K562 (cell line): ENCODE results near the gene ABCF2. TPM values are rescaled to one million over a fixed set of nuclear protein-coding genes. Genes with fewer than 3 reads are reported as not detected.

ENCODE experiments used
- ARNT ChIP-seq, 2 experiments: fragments of 450-650 bp; IDR thresholded peaks; 2 replicates each; pipeline ENCODE4 v1.6.1; 2016; ENCODE audit warnings: mild to moderate bottlenecking in 1 of 2
- GABPA ChIP-seq: fragments of 200-800 bp; sonication (Bioruptor generic); conservative IDR thresholded peaks from 2 replicates; pipeline ENCODE4 v1.6.1; 2016; ENCODE audit warnings: low read depth, missing genetic modification characterization, missing compliant biosample characterization
- MEF2D ChIP-seq: conservative IDR thresholded peaks from 2 replicates; pipeline ENCODE4 v1.6.1; 2016; ENCODE audit warnings: low read depth, missing genetic modification characterization, missing compliant biosample characterization
- NFE2 ChIP-seq: IDR thresholded peaks from 2 replicates; pipeline ENCODE4 v1.6.1; 2014; ENCODE audit warnings: antibody characterized with exemption, low read depth
- NR2F6 ChIP-seq: fragments of 450-650 bp; formaldehyde crosslinking; IDR thresholded peaks from 2 replicates; pipeline ENCODE4 v1.4.0; 2020; ENCODE audit warnings: mild to moderate bottlenecking
- OTX1 ChIP-seq: fragments of 450-650 bp; formaldehyde crosslinking; IDR thresholded peaks from 2 replicates; pipeline ENCODE4 v1.4.0; 2022; ENCODE audit warnings: mild to moderate bottlenecking
- U2AF2 ChIP-seq: fragments of 200-400 bp; formaldehyde crosslinking; optimal IDR thresholded peaks from 2 replicates; pipeline ENCODE3; 2017; ENCODE audit warnings: low read depth, mild to moderate bottlenecking, low read length
- ZNF274 ChIP-seq: IDR thresholded peaks from 2 replicates; pipeline ENCODE4 v1.6.1; 2011; ENCODE audit warnings: low read depth, mild to moderate bottlenecking, low read length, moderate library complexity, borderline replicate concordance
- ZNF354B ChIP-seq: fragments of 250-450 bp; sonication (Bioruptor Pico); IDR thresholded peaks from 2 replicates; pipeline ENCODE4 v1.4.0; 2020
- polyA plus RNA-seq, 8 experiments: library from polyadenylated mRNA; depleted of rRNA in 4 of 8; stranded (reverse) in 5 of 8; unstranded in 3 of 8; fragments of >200 nt; fragmentation: Nextera tagmentation in 2 of 8; fragmentation: Illumina TruSeq in 1 of 8; extraction: Ambion mirVana in 2 of 8; extraction: Trizol in 1 of 8; gene quantifications; 2 replicates each; pipeline versions ENCODE4 v1.2.1 to v1.2.3, GENCODE V29; 2011 to 2014; ENCODE audit warnings: inconsistent platforms in 1 of 8, missing spikeins in 1 of 8
- total RNA-seq, 7 experiments: library from RNA; depleted of rRNA in 6 of 7; stranded (reverse); fragments of >200 nt in 6 of 7; fragmentation: Illumina TruSeq in 2 of 7; extraction: Trizol in 2 of 7; gene quantifications; 2 replicates each; pipeline versions ENCODE4 v1.2.1 to v1.2.3, GENCODE V29; 2011 to 2021; ENCODE audit warnings: low replicate concordance in 1 of 7
- TF ChIP-seq, protein P1 (sequence below): fragments of 250-450 bp; sonication (Bioruptor Pico); IDR thresholded peaks from 2 replicates; pipeline ENCODE4 v1.8.0; 2022; ENCODE audit warnings: inconsistent platforms, mild to moderate bottlenecking, moderate library complexity, borderline replicate concordance
- TF ChIP-seq, protein P2 (sequence below): fragments of 450-650 bp; IDR thresholded peaks from 2 replicates; pipeline ENCODE4 v1.6.1; 2016; ENCODE audit warnings: missing biosample characterization, missing genetic modification characterization
- TF ChIP-seq, protein P3 (sequence below): fragments of 450-650 bp; formaldehyde crosslinking; IDR thresholded peaks from 2 replicates; pipeline ENCODE4 v1.4.0; 2022; ENCODE audit warnings: missing genetic modification characterization
- TF ChIP-seq, protein P4 (sequence below): fragments of 250-450 bp; sonication (Bioruptor Pico); IDR thresholded peaks from 2 replicates; pipeline ENCODE4 v1.4.0; 2020; ENCODE audit warnings: mild to moderate bottlenecking, moderate library complexity
- TF ChIP-seq, protein P5 (sequence below): fragments of 250-450 bp; sonication (Bioruptor Pico); IDR thresholded peaks from 2 replicates; pipeline ENCODE4 v1.8.0; 2022; ENCODE audit warnings: moderate library complexity, mild to moderate bottlenecking, inconsistent platforms
- TF ChIP-seq, protein P6 (sequence below): fragments of 450-650 bp; IDR thresholded peaks from 2 replicates; pipeline ENCODE4 v1.6.1; 2016; ENCODE audit warnings: mild to moderate bottlenecking

ABCF2 gene
- total and polyA plus RNA-seq, 9 of the 15 experiments (the other 6 are each of a cell fraction or from before 2014, with no cell fraction given): 62.1 to 224 (median 113) TPM

DNA sequence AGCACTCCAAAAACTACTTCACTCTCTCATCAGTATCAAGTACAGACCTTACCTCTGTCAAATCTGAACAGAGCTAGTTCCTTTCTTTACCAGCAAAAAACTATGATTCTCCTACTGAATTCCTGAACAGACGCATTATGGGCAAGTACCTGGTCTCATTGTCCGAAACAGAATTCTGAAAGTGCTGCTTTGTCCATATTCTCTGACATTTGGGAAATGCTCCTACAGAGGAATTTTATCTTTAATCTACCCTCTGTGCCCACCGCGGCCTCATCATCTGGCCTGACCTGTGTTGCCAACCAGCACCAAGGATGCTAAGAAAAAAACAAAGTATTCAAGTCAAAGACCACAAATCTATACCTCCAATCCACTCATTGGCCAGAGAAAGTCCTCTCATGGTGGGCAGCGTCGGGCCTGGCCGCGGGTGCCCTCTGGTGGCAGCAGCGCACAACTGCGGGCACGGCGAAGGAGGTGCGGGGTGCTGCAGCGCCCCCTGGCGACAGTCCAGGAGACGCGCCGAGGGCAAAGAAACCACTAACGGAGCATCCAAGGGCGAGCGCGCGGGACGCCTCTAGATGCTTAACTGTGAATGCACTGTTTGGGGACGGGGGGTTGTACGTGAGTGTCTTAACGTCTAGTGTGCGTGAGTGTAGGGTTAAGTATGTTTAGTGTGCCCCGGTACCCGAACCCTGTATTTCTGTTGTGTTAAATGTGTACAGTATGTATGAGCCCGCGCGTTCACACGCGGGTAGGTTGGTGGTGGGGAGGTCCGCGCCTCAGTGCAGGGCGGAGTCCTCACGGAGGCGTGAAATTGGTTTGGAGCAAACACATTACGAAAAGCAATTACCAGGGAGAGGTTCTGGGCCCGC, 54.5 kb downstream of the ABCF2 start (continued):
- TF ChIP-seq, protein P1, sequence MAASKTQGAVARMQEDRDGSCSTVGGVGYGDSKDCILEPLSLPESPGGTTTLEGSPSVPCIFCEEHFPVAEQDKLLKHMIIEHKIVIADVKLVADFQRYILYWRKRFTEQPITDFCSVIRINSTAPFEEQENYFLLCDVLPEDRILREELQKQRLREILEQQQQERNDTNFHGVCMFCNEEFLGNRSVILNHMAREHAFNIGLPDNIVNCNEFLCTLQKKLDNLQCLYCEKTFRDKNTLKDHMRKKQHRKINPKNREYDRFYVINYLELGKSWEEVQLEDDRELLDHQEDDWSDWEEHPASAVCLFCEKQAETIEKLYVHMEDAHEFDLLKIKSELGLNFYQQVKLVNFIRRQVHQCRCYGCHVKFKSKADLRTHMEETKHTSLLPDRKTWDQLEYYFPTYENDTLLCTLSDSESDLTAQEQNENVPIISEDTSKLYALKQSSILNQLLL (CRISPR knock-in tag): no peak
- TF ChIP-seq ZNF354B (CRISPR knock-in tag): no peak
- TF ChIP-seq, protein P2, sequence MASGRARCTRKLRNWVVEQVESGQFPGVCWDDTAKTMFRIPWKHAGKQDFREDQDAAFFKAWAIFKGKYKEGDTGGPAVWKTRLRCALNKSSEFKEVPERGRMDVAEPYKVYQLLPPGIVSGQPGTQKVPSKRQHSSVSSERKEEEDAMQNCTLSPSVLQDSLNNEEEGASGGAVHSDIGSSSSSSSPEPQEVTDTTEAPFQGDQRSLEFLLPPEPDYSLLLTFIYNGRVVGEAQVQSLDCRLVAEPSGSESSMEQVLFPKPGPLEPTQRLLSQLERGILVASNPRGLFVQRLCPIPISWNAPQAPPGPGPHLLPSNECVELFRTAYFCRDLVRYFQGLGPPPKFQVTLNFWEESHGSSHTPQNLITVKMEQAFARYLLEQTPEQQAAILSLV (tag): no peak
- no peak for TF ChIP-seq GABPA (tag)
- TF ChIP-seq, protein P3, sequence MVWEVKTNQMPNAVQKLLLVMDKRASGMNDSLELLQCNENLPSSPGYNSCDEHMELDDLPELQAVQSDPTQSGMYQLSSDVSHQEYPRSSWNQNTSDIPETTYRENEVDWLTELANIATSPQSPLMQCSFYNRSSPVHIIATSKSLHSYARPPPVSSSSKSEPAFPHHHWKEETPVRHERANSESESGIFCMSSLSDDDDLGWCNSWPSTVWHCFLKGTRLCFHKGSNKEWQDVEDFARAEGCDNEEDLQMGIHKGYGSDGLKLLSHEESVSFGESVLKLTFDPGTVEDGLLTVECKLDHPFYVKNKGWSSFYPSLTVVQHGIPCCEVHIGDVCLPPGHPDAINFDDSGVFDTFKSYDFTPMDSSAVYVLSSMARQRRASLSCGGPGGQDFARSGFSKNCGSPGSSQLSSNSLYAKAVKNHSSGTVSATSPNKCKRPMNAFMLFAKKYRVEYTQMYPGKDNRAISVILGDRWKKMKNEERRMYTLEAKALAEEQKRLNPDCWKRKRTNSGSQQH (CRISPR knock-in tag): no peak
- TF ChIP-seq, protein P4, sequence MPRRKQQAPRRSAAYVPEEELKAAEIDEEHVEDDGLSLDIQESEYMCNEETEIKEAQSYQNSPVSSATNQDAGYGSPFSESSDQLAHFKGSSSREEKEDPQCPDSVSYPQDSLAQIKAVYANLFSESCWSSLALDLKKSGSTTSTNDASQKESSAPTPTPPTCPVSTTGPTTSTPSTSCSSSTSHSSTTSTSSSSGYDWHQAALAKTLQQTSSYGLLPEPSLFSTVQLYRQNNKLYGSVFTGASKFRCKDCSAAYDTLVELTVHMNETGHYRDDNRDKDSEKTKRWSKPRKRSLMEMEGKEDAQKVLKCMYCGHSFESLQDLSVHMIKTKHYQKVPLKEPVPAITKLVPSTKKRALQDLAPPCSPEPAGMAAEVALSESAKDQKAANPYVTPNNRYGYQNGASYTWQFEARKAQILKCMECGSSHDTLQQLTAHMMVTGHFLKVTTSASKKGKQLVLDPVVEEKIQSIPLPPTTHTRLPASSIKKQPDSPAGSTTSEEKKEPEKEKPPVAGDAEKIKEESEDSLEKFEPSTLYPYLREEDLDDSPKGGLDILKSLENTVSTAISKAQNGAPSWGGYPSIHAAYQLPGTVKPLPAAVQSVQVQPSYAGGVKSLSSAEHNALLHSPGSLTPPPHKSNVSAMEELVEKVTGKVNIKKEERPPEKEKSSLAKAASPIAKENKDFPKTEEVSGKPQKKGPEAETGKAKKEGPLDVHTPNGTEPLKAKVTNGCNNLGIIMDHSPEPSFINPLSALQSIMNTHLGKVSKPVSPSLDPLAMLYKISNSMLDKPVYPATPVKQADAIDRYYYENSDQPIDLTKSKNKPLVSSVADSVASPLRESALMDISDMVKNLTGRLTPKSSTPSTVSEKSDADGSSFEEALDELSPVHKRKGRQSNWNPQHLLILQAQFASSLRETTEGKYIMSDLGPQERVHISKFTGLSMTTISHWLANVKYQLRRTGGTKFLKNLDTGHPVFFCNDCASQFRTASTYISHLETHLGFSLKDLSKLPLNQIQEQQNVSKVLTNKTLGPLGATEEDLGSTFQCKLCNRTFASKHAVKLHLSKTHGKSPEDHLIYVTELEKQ: no peak
- no peak for TF ChIP-seq ARNT (IDR thresholded peaks at IDR 0.05)
- TF ChIP-seq MEF2D (tag): no peak
- TF ChIP-seq ZNF274: peak; percentile 35; the same call in 1 of the 2 replicates
- TF ChIP-seq OTX1 (CRISPR knock-in tag): no peak
- TF ChIP-seq, protein P5, sequence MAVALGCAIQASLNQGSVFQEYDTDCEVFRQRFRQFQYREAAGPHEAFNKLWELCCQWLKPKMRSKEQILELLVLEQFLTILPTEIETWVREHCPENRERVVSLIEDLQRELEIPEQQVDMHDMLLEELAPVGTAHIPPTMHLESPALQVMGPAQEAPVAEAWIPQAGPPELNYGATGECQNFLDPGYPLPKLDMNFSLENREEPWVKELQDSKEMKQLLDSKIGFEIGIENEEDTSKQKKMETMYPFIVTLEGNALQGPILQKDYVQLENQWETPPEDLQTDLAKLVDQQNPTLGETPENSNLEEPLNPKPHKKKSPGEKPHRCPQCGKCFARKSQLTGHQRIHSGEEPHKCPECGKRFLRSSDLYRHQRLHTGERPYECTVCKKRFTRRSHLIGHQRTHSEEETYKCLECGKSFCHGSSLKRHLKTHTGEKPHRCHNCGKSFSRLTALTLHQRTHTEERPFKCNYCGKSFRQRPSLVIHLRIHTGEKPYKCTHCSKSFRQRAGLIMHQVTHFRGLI (CRISPR knock-in tag): no peak
- no peak for TF ChIP-seq NFE2
- TF ChIP-seq U2AF2: no peak
- TF ChIP-seq, protein P6, sequence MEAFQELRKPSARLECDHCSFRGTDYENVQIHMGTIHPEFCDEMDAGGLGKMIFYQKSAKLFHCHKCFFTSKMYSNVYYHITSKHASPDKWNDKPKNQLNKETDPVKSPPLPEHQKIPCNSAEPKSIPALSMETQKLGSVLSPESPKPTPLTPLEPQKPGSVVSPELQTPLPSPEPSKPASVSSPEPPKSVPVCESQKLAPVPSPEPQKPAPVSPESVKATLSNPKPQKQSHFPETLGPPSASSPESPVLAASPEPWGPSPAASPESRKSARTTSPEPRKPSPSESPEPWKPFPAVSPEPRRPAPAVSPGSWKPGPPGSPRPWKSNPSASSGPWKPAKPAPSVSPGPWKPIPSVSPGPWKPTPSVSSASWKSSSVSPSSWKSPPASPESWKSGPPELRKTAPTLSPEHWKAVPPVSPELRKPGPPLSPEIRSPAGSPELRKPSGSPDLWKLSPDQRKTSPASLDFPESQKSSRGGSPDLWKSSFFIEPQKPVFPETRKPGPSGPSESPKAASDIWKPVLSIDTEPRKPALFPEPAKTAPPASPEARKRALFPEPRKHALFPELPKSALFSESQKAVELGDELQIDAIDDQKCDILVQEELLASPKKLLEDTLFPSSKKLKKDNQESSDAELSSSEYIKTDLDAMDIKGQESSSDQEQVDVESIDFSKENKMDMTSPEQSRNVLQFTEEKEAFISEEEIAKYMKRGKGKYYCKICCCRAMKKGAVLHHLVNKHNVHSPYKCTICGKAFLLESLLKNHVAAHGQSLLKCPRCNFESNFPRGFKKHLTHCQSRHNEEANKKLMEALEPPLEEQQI: no peak
- TF ChIP-seq NR2F6: no peak
